H9 (cell line): ENCODE results near the gene SCD5. TPM values are rescaled to one million over a fixed set of nuclear protein-coding genes. Genes with fewer than 3 reads are reported as not detected.

Experiments used
- DNase-seq: peaks from one replicate; pipeline ENCODE4 v3.0.0-alpha.2; 2017
- H2AFZ ChIP-seq: one replicate; pipeline ENCODE4 v1.6.1; 2013; ENCODE audit warnings: mild to moderate bottlenecking, low read length, control low read depth, moderate library complexity
- H2AK5ac ChIP-seq: 2 replicates; pipeline ENCODE4 v1.6.1; 2013; ENCODE audit warnings: low read length, control low read depth, mixed read lengths; ENCODE audit not compliant: insufficient read length
- H2BK120ac ChIP-seq: one replicate; pipeline ENCODE4 v1.6.1; 2013; ENCODE audit warnings: low read depth, mild to moderate bottlenecking, low read length, control low read depth, inconsistent platforms; ENCODE audit not compliant: poor library complexity, severe bottlenecking
- H2BK12ac ChIP-seq: 2 replicates; pipeline ENCODE4 v1.6.1; 2013; ENCODE audit warnings: low read length, control low read depth, mixed read lengths, low read depth; ENCODE audit not compliant: insufficient read length
- H2BK15ac ChIP-seq: 2 replicates; pipeline ENCODE4 v1.6.1; 2013; ENCODE audit warnings: low read depth, low read length, control low read depth
- H2BK20ac ChIP-seq: one replicate; pipeline ENCODE4 v1.6.1; 2013; ENCODE audit warnings: low read depth, mild to moderate bottlenecking, low read length, control low read depth, inconsistent platforms; ENCODE audit not compliant: poor library complexity, severe bottlenecking
- H2BK5ac ChIP-seq: 2 replicates; pipeline ENCODE4 v1.6.1; 2013; ENCODE audit warnings: low read length, control low read depth, mixed read lengths; ENCODE audit not compliant: insufficient read length
- H3K14ac ChIP-seq: 2 replicates; pipeline ENCODE4 v1.6.1; 2013; ENCODE audit warnings: low read length, control low read depth; ENCODE audit not compliant: insufficient read depth
- H3K18ac ChIP-seq: 2 replicates; pipeline ENCODE4 v1.6.1; 2013; ENCODE audit warnings: low read depth, mild to moderate bottlenecking, mixed read lengths, low read length, control low read depth; ENCODE audit not compliant: insufficient read length
- H3K23ac ChIP-seq: 2 replicates; pipeline ENCODE4 v1.6.1; 2013; ENCODE audit warnings: low read length, control low read depth, mixed read lengths, low read depth; ENCODE audit not compliant: insufficient read length
- H3K23me2 ChIP-seq: 2 replicates; pipeline ENCODE4 v1.6.1; 2013; ENCODE audit warnings: low read depth, mild to moderate bottlenecking, mixed read lengths, low read length, control low read depth; ENCODE audit not compliant: insufficient read length, poor library complexity, severe bottlenecking
- H3K27ac ChIP-seq: 2 replicates; pipeline ENCODE4 v1.5.1; 2013; ENCODE audit warnings: low read length, control low read depth, mixed read lengths, low read depth; ENCODE audit not compliant: insufficient read length
- H3K27me3 ChIP-seq: 2 replicates; pipeline ENCODE4 v1.6.1; 2013; ENCODE audit warnings: low read length, control low read depth, inconsistent platforms; ENCODE audit not compliant: insufficient read depth
- H3K4ac ChIP-seq: 2 replicates; pipeline ENCODE4 v1.6.1; 2013; ENCODE audit warnings: low read depth, mild to moderate bottlenecking, control low read depth, inconsistent platforms, low read length, moderate library complexity
- H3K4me1 ChIP-seq: 2 replicates; pipeline ENCODE4 v1.6.1; 2013; ENCODE audit warnings: low read length, control low read depth, inconsistent platforms; ENCODE audit not compliant: insufficient read depth
- H3K4me2 ChIP-seq: 2 replicates; pipeline ENCODE4 v1.6.1; 2013; ENCODE audit warnings: low read length, control low read depth, mixed read lengths; ENCODE audit not compliant: insufficient read length, insufficient read depth
- H3K56ac ChIP-seq: 2 replicates; pipeline ENCODE4 v1.6.1; 2013; ENCODE audit warnings: low read depth, mild to moderate bottlenecking, mixed read lengths, low read length, control low read depth; ENCODE audit not compliant: insufficient read length
- H3K79me1 ChIP-seq: 2 replicates; pipeline ENCODE4 v1.6.1; 2013; ENCODE audit warnings: low read depth, mild to moderate bottlenecking, moderate library complexity, low read length, control low read depth, inconsistent platforms; ENCODE audit not compliant: insufficient read depth, poor library complexity, severe bottlenecking
- H3K79me2 ChIP-seq: 2 replicates; pipeline ENCODE4 v1.6.1; 2013; ENCODE audit warnings: low read length, control low read depth, inconsistent platforms; ENCODE audit not compliant: insufficient read depth
- H3K9ac ChIP-seq: 2 replicates; pipeline ENCODE4 v1.6.1; 2013; ENCODE audit warnings: low read length, control low read depth, mixed read lengths; ENCODE audit not compliant: insufficient read length; ENCODE audit errors: extremely low read depth
- H3K9me3 ChIP-seq: one replicate; pipeline ENCODE4 v1.6.1; 2013; ENCODE audit warnings: low read depth, low read length, inconsistent platforms; ENCODE audit not compliant: control insufficient read depth
- H3T11ph ChIP-seq: one replicate; pipeline ENCODE4 v1.6.1; 2013; ENCODE audit warnings: mild to moderate bottlenecking, low read length, control low read depth, inconsistent platforms
- H4K20me1 ChIP-seq: one replicate; pipeline ENCODE4 v1.6.1; 2013; ENCODE audit not compliant: control insufficient read depth, insufficient read length, insufficient read depth
- H4K5ac ChIP-seq: 2 replicates; pipeline ENCODE4 v1.6.1; 2013; ENCODE audit warnings: low read depth, mild to moderate bottlenecking, mixed read lengths, low read length, control low read depth; ENCODE audit not compliant: insufficient read length
- H4K8ac ChIP-seq: replicated peaks from 2 replicates; pipeline ENCODE4 v1.6.1; 2013; ENCODE audit warnings: low read length, control low read depth, mixed read lengths, low read depth; ENCODE audit not compliant: insufficient read length
- H4K91ac ChIP-seq: 2 replicates; pipeline ENCODE4 v1.6.1; 2013; ENCODE audit warnings: low read depth, mild to moderate bottlenecking, moderate library complexity, mixed read lengths, low read length, control low read depth; ENCODE audit not compliant: insufficient read length
- H3K27ac Mint-ChIP-seq, 3 experiments: 2 replicates in 2 of 3; 3 replicates in 1 of 3; pipeline ENCODE4 v1.8.0; 2020 to 2021; ENCODE audit warnings: mixed read lengths in 3 of 3, mild to moderate bottlenecking in 1 of 3, moderate library complexity in 1 of 3
- H3K27me3 Mint-ChIP-seq: 2 replicates; pipeline ENCODE4 v1.8.0; 2021; ENCODE audit warnings: low read depth, mild to moderate bottlenecking, moderate library complexity, mixed read lengths
- H3K36me3 Mint-ChIP-seq, 3 experiments: 2 replicates in 2 of 3; 3 replicates in 1 of 3; pipeline ENCODE4 v1.8.0; 2020 to 2021; ENCODE audit warnings: low read depth in 3 of 3, mixed read lengths in 3 of 3; ENCODE audit not compliant: insufficient read depth in 1 of 3
- H3K4me1 Mint-ChIP-seq, 2 experiments: 2 replicates each; pipeline ENCODE4 v1.8.0; 2020; ENCODE audit warnings: mixed read lengths in 2 of 2
- H3K4me3 Mint-ChIP-seq, 2 experiments: 2 replicates in 1 of 2; 3 replicates in 1 of 2; pipeline ENCODE4 v1.8.0; 2020 to 2021; ENCODE audit warnings: mild to moderate bottlenecking in 2 of 2, mixed read lengths in 2 of 2, moderate library complexity in 1 of 2
- H3K9me3 Mint-ChIP-seq, 2 experiments: 2 replicates in 1 of 2; 3 replicates in 1 of 2; pipeline ENCODE4 v1.8.0; 2020; ENCODE audit warnings: mild to moderate bottlenecking in 2 of 2, mixed read lengths in 2 of 2, moderate library complexity in 1 of 2
- WGBS: extraction: QIAGEN DNeasy Blood & Tissue Kit; methylation state at CpG from one replicate; pipeline ENCODE4 v1.1.7; 2013; ENCODE audit warnings: missing lambda C conversion rate, low lambda C conversion rate, mixed read lengths; ENCODE audit not compliant: insufficient read length; ENCODE audit errors: extremely low coverage; 5-methylcytosine and 5-hydroxymethylcytosine counted together
- total RNA-seq: library from RNA; stranded (reverse); gene quantifications from 2 replicates; pipeline ENCODE4 v1.2.1, GENCODE V29; 2021
- TF ChIP-seq, protein P1 (sequence below): fragments of 200-600 bp; sonication (generic); conservative IDR thresholded peaks from 3 replicates; pipeline ENCODE4 v1.8.0; 2021; ENCODE audit warnings: antibody characterized with exemption, mild to moderate bottlenecking

SCD5 gene
- total RNA-seq, 1 experiment from 2014 or later = 0.68 TPM

DNA sequence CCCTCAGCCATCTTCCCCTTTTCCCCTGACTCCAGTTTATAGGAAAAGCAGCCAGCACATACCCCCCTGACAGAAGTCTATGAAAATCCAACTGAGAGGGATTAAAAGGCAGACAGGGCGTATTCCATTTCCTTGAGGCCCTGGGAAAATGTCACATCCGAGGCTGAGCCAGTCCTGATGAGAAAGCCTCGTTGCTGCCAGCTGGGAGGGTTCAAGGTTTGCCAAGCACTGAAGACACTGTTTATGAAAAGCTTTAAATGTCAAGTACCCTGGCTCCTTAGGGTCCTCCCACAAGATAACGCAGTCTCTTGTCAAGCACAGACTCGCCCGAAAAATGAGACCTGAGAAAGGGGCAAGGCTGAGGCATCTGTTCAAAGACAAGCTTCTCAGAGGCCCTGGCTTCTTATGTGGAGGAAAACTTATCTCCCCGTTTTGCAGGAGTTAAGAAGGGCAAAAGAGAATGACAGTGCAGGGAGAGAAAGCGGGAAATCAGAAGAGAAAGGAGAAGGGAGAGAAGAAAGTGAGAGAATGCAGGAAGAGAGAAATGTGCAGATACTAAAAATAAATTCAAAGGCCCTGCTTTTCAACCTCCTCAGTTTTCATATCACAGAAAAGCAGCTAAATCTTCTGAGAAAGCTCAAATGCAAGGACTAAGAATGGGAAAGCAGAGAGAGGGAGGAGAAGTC lies 44.7 kb downstream of the SCD5 start:
- no CpG with 5 or more reads among the region's 8 CpGs for WGBS
- Histone ChIP-seq H3K14ac (no peak overlapping the region), H2BK12ac (no peak overlapping the region), H4K8ac (no peak overlapping the region), H3K4ac (no peak overlapping the region), H3K9ac (no peak overlapping the region), H2BK120ac (no peak overlapping the region), H4K5ac (no peak overlapping the region), H3T11ph (no peak overlapping the region), H2AK5ac (no peak overlapping the region), H3K4me1 (no peaks in the 10 kb centered on the region), H3K18ac (no peak overlapping the region), H3K23ac (no peak overlapping the region), H3K27me3 (no peaks in the 10 kb centered on the region), H3K56ac (no peak overlapping the region), H3K4me2 (no peak overlapping the region), H3K79me1 (no peaks in the 10 kb centered on the region), H2BK5ac (no peak overlapping the region), H3K23me2 (no peaks in the 10 kb centered on the region), H3K79me2 (no peaks in the 10 kb centered on the region), H4K20me1 (no peaks in the 10 kb centered on the region), H3K27ac (no peak overlapping the region), H2BK15ac (no peak overlapping the region), H2AFZ (no peak overlapping the region), H4K91ac (no peak overlapping the region), H2BK20ac (no peak overlapping the region), H3K9me3 (no peaks in the 10 kb centered on the region)
- TF ChIP-seq, protein P1, sequence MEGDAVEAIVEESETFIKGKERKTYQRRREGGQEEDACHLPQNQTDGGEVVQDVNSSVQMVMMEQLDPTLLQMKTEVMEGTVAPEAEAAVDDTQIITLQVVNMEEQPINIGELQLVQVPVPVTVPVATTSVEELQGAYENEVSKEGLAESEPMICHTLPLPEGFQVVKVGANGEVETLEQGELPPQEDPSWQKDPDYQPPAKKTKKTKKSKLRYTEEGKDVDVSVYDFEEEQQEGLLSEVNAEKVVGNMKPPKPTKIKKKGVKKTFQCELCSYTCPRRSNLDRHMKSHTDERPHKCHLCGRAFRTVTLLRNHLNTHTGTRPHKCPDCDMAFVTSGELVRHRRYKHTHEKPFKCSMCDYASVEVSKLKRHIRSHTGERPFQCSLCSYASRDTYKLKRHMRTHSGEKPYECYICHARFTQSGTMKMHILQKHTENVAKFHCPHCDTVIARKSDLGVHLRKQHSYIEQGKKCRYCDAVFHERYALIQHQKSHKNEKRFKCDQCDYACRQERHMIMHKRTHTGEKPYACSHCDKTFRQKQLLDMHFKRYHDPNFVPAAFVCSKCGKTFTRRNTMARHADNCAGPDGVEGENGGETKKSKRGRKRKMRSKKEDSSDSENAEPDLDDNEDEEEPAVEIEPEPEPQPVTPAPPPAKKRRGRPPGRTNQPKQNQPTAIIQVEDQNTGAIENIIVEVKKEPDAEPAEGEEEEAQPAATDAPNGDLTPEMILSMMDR = no peak
- Mint-ChIP-seq H3K36me3 (no peaks in the 10 kb centered on the region), H3K9me3 (no peaks in the 10 kb centered on the region), H3K4me3 (no peak overlapping the region), H3K27ac (no peak overlapping the region), H3K4me1 (peaks cover 0 to 5% of the 10 kb centered on the region in 2 experiments; a peak in 3 of 4 replicates), H3K27me3 (peaks cover 36% of the 10 kb centered on the region)
- no peak for DNase-seq
